HG02588 (cell line): ENCODE results near the gene KLK4.

Source experiments
- ATAC-seq: cut with Tn5 transposase; IDR thresholded peaks from one replicate; pipeline ENCODE4 v1.9.1; 2021; ENCODE audit warnings: mild to moderate bottlenecking, moderate library complexity; ENCODE audit not compliant: unreplicated experiment

Gene KLK4

DNA sequence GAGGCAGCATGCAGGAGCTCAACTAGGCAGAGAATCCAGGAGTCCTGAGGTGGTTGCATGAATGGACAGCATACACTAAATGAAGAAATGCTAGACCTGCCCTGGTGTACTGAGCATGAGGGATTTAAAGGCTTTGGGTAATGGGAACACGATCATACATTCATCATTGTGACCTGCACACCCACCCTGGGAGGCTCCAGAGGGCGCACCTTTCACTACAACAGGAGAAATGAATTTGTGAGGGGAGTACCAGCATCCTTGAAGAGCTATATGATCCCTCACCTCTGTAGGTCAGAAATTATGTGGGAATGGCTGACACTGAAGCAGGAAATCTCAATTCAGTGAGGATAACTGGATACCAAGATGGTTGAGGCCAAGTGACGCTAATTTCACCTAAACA lies 29.0 kb downstream of the KLK4 start:
- ATAC-seq = no peak

DNA sequence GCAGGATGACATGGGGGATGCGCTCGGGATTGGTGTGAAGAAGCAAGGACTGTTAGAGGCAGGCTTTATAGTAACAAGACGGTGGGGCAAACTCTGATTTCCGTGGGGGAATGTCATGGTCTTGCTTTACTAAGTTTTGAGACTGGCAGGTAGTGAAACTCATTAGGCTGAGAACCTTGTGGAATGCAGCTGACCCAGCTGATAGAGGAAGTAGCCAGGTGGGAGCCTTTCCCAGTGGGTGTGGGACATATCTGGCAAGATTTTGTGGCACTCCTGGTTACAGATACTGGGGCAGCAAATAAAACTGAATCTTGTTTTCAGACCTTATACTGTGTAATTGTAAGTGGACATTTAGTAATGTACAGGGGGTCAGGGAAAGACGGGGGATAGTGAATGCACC lies 31.0 kb downstream of the KLK4 start:
- ATAC-seq = no peak

DNA sequence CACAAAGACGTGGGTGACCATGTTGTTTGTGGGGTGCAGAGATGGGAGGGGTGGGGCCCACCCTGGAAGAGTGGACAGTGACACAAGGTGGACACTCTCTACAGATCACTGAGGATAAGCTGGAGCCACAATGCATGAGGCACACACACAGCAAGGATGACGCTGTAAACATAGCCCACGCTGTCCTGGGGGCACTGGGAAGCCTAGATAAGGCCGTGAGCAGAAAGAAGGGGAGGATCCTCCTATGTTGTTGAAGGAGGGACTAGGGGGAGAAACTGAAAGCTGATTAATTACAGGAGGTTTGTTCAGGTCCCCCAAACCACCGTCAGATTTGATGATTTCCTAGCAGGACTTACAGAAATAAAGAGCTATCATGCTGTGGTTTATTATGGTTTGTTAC lies 32.3 kb downstream of the KLK4 start:
- no peak for ATAC-seq

DNA sequence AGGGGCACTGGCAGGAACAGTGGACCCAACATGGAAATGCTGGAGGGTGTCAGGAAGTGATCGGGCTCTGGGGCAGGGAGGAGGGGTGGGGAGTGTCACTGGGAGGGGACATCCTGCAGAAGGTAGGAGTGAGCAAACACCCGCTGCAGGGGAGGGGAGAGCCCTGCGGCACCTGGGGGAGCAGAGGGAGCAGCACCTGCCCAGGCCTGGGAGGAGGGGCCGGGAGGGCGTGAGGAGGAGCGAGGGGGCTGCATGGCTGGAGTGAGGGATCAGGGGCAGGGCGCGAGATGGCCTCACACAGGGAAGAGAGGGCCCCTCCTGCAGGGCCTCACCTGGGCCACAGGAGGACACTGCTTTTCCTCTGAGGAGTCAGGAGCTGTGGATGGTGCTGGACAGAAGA lies 33.9 kb downstream of the KLK4 start:
- ATAC-seq = no peak

DNA sequence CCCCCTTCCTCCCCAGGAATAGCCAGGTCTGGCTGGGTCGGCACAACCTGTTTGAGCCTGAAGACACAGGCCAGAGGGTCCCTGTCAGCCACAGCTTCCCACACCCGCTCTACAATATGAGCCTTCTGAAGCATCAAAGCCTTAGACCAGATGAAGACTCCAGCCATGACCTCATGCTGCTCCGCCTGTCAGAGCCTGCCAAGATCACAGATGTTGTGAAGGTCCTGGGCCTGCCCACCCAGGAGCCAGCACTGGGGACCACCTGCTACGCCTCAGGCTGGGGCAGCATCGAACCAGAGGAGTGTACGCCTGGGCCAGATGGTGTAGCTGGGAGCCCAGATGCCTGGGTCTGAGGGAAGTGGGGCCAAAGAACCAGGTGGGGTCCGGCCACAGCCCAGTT lies 34.7 kb downstream of the KLK4 start:
- no peak for ATAC-seq

DNA sequence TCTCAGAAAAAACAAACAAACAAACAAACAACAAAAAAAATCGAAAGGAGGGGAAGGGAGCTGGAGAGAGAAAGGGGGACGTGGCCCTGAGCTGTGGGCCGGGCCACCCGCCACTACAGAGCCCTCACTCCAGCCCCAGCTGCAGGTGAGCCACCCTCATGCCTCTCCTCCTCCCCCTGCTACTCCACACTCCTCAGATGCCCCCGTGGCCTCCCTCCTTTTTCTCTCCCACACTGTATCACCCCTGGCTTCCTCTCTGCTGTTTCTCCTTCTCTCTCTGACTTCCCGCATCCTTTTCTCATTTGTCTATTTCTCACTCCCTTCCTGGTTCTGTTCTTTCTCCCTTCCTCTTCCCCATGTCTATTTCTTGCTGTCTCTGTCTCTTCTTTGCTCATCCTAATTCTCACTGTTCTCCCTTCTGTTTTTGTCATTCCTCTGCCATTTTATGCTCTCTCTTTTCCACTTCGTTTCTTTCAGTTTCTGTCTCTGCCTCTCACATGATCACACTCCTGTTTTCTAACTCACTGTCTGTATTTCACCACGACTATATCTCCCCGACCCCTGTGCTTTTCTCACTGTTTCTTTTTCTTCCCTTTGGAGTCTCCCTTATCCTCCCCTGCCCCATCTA lies 35.3 kb downstream of the KLK4 start:
- ATAC-seq = no peak

DNA sequence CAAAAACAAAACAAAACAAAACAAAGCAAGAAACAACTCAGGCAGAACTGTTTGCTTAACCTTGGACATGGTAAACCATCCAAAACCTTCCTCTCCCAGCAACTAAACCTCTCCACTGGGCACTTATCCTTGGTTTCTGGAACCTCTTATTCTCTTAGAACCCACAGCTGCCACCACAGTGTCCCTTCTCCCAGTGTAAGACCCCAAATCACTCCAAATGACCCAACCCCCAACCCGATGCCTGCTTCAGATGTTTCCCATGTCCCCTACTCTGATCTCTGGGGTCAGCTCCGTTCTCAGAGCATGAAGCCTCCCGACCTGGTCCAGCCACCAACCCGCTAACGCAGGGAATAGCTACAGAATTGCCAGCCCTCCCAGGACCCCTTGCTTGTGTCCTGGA lies 37.0 kb downstream of the KLK4 start:
- ATAC-seq = no peak

DNA sequence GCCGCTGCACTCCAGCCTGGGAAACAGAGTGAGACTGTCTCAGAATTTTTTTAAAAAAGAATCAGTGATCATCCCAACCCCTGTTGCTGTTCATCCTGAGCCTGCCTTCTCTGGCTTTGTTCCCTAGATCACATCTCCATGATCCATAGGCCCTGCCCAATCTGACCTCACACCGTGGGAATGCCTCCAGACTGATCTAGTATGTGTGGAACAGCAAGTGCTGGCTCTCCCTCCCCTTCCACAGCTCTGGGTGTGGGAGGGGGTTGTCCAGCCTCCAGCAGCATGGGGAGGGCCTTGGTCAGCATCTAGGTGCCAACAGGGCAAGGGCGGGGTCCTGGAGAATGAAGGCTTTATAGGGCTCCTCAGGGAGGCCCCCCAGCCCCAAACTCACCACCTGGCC lies 38.1 kb downstream of the KLK4 start, which contains the start of gene KLK2:
Gene KLK2, plus strand, starts transcription at position 384 of the 400 bp plus-strand sequence. CDS start 35 bp downstream, outside the sequence.
- no peak for ATAC-seq

DNA sequence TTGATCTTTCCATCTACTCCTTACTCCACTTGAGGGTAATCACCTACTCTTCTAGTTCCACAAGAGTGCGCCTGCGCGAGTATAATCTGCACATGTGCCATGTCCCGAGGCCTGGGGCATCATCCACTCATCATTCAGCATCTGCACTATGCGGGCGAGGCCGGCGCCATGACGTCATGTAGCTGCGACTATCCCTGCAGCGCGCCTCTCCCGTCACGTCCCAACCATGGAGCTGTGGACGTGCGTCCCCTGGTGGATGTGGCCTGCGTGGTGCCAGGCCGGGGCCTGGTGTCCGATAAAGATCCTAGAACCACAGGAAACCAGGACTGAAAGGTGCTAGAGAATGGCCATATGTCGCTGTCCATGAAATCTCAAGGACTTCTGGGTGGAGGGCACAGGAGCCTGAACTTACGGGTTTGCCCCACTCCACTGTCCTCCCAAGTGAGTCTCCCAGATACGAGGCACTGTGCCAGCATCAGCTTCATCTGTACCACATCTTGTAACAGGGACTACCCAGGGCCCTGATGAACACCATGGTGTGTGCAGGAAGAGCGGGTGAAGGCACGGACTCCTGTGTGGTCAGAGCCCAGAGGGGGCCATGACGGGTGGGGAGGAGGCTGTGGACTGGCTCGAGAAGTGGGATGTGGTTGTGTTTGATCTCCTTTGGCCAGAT lies 40.6 kb downstream of the KLK4 start:
- ATAC-seq = no peak

DNA sequence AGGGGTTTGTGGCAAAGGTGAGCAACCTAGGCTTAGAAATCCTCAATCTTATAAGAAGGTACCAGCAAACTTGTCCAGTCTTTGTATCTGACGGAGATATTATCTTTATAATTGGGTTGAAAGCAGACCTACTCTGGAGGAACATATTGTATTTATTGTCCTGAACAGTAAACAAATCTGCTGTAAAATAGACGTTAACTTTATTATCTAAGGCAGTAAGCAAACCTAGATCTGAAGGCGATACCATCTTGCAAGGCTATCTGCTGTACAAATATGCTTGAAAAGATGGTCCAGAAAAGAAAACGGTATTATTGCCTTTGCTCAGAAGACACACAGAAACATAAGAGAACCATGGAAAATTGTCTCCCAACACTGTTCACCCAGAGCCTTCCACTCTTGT lies 41.7 kb downstream of the KLK4 start:
- no peak for ATAC-seq

DNA sequence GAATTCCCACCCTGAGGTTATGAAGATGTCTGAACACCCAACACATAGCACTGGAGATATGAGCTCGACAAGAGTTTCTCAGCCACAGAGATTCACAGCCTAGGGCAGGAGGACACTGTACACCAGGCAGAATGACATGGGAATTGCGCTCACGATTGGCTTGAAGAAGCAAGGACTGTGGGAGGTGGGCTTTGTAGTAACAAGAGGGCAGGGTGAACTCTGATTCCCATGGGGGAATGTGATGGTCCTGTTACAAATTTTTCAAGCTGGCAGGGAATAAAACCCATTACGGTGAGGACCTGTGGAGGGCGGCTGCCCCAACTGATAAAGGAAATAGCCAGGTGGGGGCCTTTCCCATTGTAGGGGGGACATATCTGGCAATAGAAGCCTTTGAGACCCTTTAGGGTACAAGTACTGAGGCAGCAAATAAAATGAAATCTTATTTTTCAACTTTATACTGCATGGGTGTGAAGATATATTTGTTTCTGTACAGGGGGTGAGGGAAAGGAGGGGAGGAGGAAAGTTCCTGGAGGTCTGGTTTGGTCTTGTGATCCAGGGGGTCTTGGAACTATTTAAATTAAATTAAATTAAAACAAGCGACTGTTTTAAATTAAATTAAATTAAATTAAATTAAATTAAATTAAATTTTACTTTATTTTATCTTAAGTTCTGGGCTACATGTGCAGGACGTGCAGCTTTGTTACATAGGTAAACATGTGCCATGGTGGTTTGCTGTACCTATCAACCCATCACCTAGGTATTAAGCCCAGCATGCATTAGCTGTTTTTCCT lies 49.5 kb downstream of the KLK4 start:
- no peak for ATAC-seq

DNA sequence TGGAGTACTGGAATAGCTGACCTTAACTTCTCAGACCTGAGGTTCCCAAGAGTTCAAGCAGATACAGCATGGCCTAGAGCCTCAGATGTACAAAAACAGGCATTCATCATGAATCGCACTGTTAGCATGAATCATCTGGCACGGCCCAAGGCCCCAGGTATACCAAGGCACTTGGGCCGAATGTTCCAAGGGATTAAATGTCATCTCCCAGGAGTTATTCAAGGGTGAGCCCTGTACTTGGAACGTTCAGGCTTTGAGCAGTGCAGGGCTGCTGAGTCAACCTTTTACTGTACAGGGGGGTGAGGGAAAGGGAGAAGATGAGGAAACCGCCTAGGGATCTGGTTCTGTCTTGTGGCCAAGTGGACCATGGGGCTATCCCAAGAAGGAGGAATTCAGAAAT lies 50.2 kb downstream of the KLK4 start:
- no peak for ATAC-seq

DNA sequence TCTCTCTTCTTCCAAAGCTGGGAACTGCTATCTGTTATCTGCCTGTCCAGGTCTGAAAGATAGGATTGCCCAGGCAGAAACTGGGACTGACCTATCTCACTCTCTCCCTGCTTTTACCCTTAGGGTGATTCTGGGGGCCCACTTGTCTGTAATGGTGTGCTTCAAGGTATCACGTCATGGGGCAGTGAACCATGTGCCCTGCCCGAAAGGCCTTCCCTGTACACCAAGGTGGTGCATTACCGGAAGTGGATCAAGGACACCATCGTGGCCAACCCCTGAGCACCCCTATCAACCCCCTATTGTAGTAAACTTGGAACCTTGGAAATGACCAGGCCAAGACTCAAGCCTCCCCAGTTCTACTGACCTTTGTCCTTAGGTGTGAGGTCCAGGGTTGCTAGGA lies 51.3 kb downstream of the KLK4 start:
- ATAC-seq = no peak

DNA sequence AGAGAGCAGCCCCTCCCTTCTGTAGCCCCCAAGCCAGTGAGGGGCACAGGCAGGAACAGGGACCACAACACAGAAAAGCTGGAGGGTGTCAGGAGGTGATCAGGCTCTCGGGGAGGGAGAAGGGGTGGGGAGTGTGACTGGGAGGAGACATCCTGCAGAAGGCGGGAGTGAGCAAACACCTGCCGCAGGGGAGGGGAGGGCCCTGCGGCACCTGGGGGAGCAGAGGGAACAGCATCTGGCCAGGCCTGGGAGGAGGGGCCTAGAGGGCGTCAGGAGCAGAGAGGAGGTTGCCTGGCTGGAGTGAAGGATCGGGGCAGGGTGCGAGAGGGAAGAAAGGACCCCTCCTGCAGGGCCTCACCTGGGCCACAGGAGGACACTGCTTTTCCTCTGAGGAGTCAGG lies 52.3 kb downstream of the KLK4 start:
- no peak for ATAC-seq

DNA sequence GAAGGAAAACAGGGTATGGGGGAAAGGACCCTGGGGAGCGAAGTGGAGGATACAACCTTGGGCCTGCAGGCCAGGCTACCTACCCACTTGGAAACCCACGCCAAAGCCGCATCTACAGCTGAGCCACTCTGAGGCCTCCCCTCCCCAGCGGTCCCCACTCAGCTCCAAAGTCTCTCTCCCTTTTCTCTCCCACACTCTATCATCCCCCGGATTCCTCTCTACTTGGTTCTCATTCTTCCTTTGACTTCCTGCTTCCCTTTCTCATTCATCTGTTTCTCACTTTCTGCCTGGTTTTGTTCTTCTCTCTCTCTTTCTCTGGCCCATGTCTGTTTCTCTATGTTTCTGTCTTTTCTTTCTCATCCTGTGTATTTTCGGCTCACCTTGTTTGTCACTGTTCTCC lies 53.8 kb downstream of the KLK4 start:
- no peak for ATAC-seq
